Subcutaneous adipose tissue (tissue), 4 donors: ENCODE data around the gene KIAA1958. TPM values are rescaled to one million over a fixed set of nuclear protein-coding genes. Genes with fewer than 3 reads are reported as not detected.

Source experiments
- CTCF ChIP-seq: fragments of 450-650 bp; IDR thresholded peaks from one replicate; pipeline ENCODE4 v1.5.1; 2016; ENCODE audit warnings: low read depth, mild to moderate bottlenecking, control low read depth, antibody characterized with exemption, moderate library complexity
- total RNA-seq, 4 donors: library from RNA; depleted of rRNA; stranded (reverse); fragments of >200 nt; gene quantifications; one replicate each; pipeline ENCODE4 v1.1.0, GENCODE V29; 2016

KIAA1958 gene
- total RNA-seq, 4 donors from 2014 or later, result 2.0 to 6.2 (median 3.5) TPM

GRCh38 chr9:112477330-112477729 is 9.3 kb upstream of the KIAA1958 start:
- TF ChIP-seq CTCF, result no peak

- no peak for TF ChIP-seq CTCF
Observed at GRCh38 chr9:112479221-112479620, 7.4 kb upstream of the KIAA1958 start.

GRCh38 chr9:112484607-112485006 is 2.0 kb upstream of the KIAA1958 start:
- no peak for TF ChIP-seq CTCF

- no peak for TF ChIP-seq CTCF
Observed at GRCh38 chr9:112485574-112485973, 1.1 kb upstream of the KIAA1958 start.

GRCh38 chr9:112487008-112487798 is 576 bp downstream of the KIAA1958 start:
- TF ChIP-seq CTCF, result no peak

- no peak for TF ChIP-seq CTCF
Observed at GRCh38 chr9:112487799-112488340, 1.2 kb downstream of the KIAA1958 start.

- TF ChIP-seq CTCF, result no peak
Observed at GRCh38 chr9:112489039-112489546, 2.5 kb downstream of the KIAA1958 start.
